ENCODE results near the gene RRP9.

DNA sequence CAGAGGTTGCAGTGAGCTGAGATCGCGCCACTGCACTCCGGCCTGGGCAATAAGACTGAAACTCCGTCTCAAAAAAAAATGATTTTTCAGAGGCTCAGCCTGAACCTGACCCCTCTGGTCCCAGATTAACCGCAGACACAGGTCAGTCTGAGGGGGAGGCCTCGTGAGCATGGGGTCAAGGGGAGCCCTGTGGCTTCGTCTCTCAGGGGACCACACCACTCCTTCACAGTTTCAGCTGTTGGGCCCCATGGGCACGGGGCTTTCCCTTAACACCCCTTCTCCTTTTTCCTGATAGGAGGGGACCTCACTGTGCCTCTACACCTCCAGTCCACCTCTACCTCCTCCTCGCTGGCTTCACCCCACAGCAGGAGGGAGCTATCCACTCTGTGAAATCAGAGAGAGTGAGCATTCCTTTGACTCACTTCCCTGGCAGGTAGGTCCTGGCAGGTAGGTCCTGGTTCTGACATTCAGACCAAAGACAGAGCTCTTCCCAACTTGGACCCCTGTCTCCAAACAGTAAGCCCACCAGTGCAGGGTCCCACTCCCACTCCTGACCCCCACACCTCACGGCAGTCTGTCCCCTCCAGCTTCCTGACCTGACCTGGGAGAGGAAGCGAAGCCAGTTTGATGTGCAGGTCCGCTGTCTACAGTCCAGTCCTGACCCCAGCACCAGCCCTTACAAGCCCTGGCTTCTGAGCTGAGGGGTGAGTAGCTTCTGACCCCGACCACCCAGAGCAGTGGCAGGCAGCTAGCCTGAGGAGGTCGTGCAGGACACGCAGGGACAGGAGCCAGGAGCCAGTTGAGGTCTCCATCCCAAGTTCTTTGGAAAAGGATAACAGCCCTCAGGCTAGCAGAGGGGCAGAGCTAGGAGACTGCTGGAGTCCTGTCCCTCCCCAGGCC is 9.0 kb downstream of the RRP9 start:
- TF ChIP-seq CTCF (IDR thresholded peaks at IDR 0.05; ENCODE audit: low read length) (no peak), EZH2phosphoT487 (IDR thresholded peaks at IDR 0.05; ENCODE audit: low read length) (no peak)

Measured in MM.1S (cell line).